Panc1 (cell line): ENCODE data around the gene C1QL2. TPM values are rescaled to one million over a fixed set of nuclear protein-coding genes. Genes with fewer than 3 reads are reported as not detected.

Source experiments
- ATAC-seq: fragments of 200-7000 bp; cut with Tn5 transposase; 2 replicates; pipeline ENCODE4 v1.9.1; 2020; ENCODE audit warnings: mild to moderate bottlenecking, moderate library complexity
- BruUV-seq: library from RNA; stranded (reverse); fragments of 400-500 nt; replicated peaks from 2 replicates; lab custom pipeline; 2021; lab: Mats Ljungman, UMichigan
- CTCF ChIA-PET: fragments of 300-600 bp; sonication (Branson Sonifier 250); formaldehyde crosslinking; loops from one replicate; lab custom pipeline; 2022; ENCODE audit warnings: antibody characterized with exemption; lab: Charles Lee
- POLR2A ChIA-PET: fragments of 300-600 bp; sonication (Branson Sonifier 250); formaldehyde crosslinking; loops from one replicate; lab custom pipeline; 2022; ENCODE audit warnings: antibody characterized with exemption; lab: Charles Lee
- DNase-seq: peaks from one replicate; pipeline ENCODE4 v3.0.0-alpha.2; 2010; ENCODE audit warnings: low read depth, low spot score
- H3K27ac ChIP-seq: 2 replicates; pipeline ENCODE4 v1.5.1; 2011; ENCODE audit warnings: mild to moderate bottlenecking, low read length, inconsistent platforms
- H3K27me3 ChIP-seq: fragments of 200-500 bp; sonication (Bioruptor generic); 2 replicates; pipeline ENCODE4 v1.6.0; 2014; ENCODE audit warnings: low read length, inconsistent platforms; ENCODE audit not compliant: control insufficient read depth, insufficient read depth
- H3K36me3 ChIP-seq: fragments of 200-500 bp; sonication (Bioruptor generic); 2 replicates; pipeline ENCODE4 v1.5.1; 2014; ENCODE audit warnings: inconsistent platforms, mild to moderate bottlenecking, low read length, moderate library complexity; ENCODE audit not compliant: control insufficient read depth, insufficient read depth
- H3K4me1 ChIP-seq: 2 replicates; pipeline ENCODE4 v1.5.1; 2011; ENCODE audit warnings: inconsistent platforms, mild to moderate bottlenecking, low read length, moderate library complexity; ENCODE audit not compliant: control insufficient read depth, insufficient read depth
- H3K4me3 ChIP-seq, 2 experiments: 2 replicates each; pipeline ENCODE4 v1.5.1; 2011 to 2012; ENCODE audit warnings: low read depth in 2 of 2, low read length in 2 of 2, mild to moderate bottlenecking in 2 of 2, inconsistent platforms in 1 of 2, moderate library complexity in 1 of 2
- H3K9me3 ChIP-seq: fragments of 200-500 bp; sonication (Bioruptor generic); 2 replicates; pipeline ENCODE4 v1.5.1; 2014; ENCODE audit warnings: low read depth, mild to moderate bottlenecking, inconsistent platforms, low read length, moderate library complexity; ENCODE audit not compliant: control insufficient read depth, insufficient read depth
- POLR2AphosphoS5 ChIP-seq: IDR thresholded peaks from 2 replicates; pipeline ENCODE4 v1.6.1; 2012; ENCODE audit warnings: mild to moderate bottlenecking, low read depth, low read length, moderate library complexity
- SIN3A ChIP-seq: IDR thresholded peaks from 2 replicates; pipeline ENCODE4 v1.6.1; 2012; ENCODE audit warnings: low read depth, mild to moderate bottlenecking, low read length, moderate library complexity, borderline replicate concordance; ENCODE audit not compliant: insufficient read depth
- TCF7L2 ChIP-seq: IDR thresholded peaks from 2 replicates; pipeline ENCODE4 v1.6.1; 2011; ENCODE audit warnings: mild to moderate bottlenecking, low read depth, low read length, inconsistent platforms
- in situ Hi-C: cut with HindIII; loops from 2 replicates; pipeline ENCODE4 v1.10.0; 2016; ENCODE audit warnings: low sequenced_read_pairs, low pct_unique_long_range_greater_than_20kb
- intact Hi-C: fragments of 100-400 bp; cut with micrococcal nuclease; formaldehyde crosslinking; loops from one replicate; pipeline ENCODE4 v1.10.0; 2022; ENCODE audit not compliant: unreplicated experiment
- total RNA-seq: library from RNA; stranded (reverse); gene quantifications from one replicate; pipeline ENCODE4 v1.2.1, GENCODE V29; 2021; ENCODE audit not compliant: unreplicated experiment
- TF ChIP-seq, protein P1 (sequence below), 2 experiments: IDR thresholded peaks; 2 replicates each; pipeline ENCODE4 v1.6.1; 2011 to 2012; ENCODE audit warnings: low read depth in 2 of 2, control low read depth in 1 of 2, low read length in 1 of 2, mild to moderate bottlenecking in 1 of 2, moderate library complexity in 1 of 2; ENCODE audit not compliant: insufficient read depth in 1 of 2
- TF ChIP-seq, protein P2 (sequence below): fragments of 450-650 bp; IDR thresholded peaks from 2 replicates; pipeline ENCODE4 v1.5.1; 2017; ENCODE audit warnings: mild to moderate bottlenecking

C1QL2 gene
- total RNA-seq, 1 experiment from 2014 or later, result not detected

DNA sequence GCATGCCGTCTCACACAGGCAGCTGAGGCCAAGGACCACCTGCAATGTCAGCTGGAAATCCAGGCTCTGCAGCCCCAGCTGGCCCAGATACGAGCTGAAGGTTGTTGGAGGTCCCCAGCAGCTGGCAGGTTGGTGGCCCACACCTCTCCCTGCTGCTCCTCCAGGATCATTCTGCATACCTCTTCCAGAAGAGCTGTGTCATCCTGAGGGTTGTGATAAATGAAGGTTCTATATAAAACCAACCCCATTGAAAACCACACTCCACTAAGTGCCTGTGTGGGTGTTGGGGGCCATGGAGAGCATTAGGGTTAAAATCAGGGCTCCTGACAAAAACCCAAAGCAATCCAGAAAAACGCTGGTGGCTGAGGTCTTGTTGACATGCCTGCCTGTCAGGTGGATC is 50.4 kb downstream of the C1QL2 start:
- intact Hi-C loops, result no loop called here

DNA sequence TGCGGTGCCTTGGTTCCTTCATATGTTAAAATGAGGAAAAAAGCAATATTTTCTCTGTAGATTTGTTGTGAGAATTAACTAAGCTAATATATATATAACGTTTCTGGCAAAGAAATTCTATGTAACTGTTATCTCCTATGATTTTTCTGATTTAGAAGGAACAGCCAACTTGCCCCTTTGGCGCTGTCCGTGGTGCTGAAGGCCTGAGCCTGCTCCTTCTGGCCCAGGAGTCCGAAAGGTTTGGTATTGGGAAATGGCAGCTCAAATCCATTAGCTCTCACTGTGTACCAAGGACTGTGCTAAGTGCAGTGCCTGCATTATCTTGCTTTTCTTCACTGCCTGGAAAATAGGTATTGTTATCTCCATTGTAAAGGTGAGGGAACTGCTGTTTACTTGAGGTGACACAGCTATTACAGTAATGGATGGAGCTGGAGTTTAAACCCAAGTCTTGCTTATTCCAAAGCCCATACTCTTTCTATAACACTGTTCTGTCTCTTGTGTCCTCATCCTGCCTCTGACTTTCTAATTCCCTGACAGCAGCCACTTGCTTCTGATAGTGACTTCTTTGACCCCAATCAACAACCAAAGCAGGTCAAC is 52.2 kb downstream of the C1QL2 start:
- Histone ChIP-seq H3K4me1 (no peaks in the 10 kb centered on the region), H3K4me3 (no peak overlapping the region), H3K27ac (no peak overlapping the region), H3K27me3 (no peaks in the 10 kb centered on the region), H3K9me3 (peaks cover 3% of the 10 kb centered on the region; the same call in 1 of the 2 replicates), H3K36me3 (no peaks in the 10 kb centered on the region)
- no peak for ATAC-seq
- intact Hi-C loops (no loop called here), in situ Hi-C loops (no loop called here)
- no peak for DNase-seq
- no peak for TF ChIP-seq POLR2AphosphoS5
- TF ChIP-seq, protein P1, sequence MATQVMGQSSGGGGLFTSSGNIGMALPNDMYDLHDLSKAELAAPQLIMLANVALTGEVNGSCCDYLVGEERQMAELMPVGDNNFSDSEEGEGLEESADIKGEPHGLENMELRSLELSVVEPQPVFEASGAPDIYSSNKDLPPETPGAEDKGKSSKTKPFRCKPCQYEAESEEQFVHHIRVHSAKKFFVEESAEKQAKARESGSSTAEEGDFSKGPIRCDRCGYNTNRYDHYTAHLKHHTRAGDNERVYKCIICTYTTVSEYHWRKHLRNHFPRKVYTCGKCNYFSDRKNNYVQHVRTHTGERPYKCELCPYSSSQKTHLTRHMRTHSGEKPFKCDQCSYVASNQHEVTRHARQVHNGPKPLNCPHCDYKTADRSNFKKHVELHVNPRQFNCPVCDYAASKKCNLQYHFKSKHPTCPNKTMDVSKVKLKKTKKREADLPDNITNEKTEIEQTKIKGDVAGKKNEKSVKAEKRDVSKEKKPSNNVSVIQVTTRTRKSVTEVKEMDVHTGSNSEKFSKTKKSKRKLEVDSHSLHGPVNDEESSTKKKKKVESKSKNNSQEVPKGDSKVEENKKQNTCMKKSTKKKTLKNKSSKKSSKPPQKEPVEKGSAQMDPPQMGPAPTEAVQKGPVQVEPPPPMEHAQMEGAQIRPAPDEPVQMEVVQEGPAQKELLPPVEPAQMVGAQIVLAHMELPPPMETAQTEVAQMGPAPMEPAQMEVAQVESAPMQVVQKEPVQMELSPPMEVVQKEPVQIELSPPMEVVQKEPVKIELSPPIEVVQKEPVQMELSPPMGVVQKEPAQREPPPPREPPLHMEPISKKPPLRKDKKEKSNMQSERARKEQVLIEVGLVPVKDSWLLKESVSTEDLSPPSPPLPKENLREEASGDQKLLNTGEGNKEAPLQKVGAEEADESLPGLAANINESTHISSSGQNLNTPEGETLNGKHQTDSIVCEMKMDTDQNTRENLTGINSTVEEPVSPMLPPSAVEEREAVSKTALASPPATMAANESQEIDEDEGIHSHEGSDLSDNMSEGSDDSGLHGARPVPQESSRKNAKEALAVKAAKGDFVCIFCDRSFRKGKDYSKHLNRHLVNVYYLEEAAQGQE (IDR thresholded peaks at IDR 0.05; ENCODE audit: insufficient read depth in 1 of 2, low read depth in 2 of 2, low read length in 1 of 2), result peak; percentile 92 to 94
- ChIA-PET CTCF (no interaction called here), POLR2A (no interaction called here)
- no TSS peak for BruUV-seq

More for the DNA sequence above, 50.4 kb downstream of the C1QL2 start:
- ChIA-PET POLR2A (no interaction called here), CTCF (no interaction called here)
- Histone ChIP-seq H3K9me3 (peaks cover 3% of the 10 kb centered on the region; the same call in 1 of the 2 replicates), H3K4me1 (no peaks in the 10 kb centered on the region), H3K27ac (no peak overlapping the region), H3K27me3 (no peaks in the 10 kb centered on the region), H3K4me3 (no peak overlapping the region), H3K36me3 (no peaks in the 10 kb centered on the region)
- in situ Hi-C loops, result no loop called here
- no TSS peak for BruUV-seq
- no peak for ATAC-seq
- TF ChIP-seq, protein P2, sequence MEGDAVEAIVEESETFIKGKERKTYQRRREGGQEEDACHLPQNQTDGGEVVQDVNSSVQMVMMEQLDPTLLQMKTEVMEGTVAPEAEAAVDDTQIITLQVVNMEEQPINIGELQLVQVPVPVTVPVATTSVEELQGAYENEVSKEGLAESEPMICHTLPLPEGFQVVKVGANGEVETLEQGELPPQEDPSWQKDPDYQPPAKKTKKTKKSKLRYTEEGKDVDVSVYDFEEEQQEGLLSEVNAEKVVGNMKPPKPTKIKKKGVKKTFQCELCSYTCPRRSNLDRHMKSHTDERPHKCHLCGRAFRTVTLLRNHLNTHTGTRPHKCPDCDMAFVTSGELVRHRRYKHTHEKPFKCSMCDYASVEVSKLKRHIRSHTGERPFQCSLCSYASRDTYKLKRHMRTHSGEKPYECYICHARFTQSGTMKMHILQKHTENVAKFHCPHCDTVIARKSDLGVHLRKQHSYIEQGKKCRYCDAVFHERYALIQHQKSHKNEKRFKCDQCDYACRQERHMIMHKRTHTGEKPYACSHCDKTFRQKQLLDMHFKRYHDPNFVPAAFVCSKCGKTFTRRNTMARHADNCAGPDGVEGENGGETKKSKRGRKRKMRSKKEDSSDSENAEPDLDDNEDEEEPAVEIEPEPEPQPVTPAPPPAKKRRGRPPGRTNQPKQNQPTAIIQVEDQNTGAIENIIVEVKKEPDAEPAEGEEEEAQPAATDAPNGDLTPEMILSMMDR, result no peak
- TF ChIP-seq POLR2AphosphoS5 (no peak), SIN3A (no peak), TCF7L2 (no peak)
- TF ChIP-seq, protein P1 (IDR thresholded peaks at IDR 0.05; ENCODE audit: insufficient read depth in 1 of 2, low read depth in 2 of 2, low read length in 1 of 2), result no peak
- DNase-seq, result no peak

Other genes starting within 250 kb of the C1QL2 start
- gene MARCO, start 216.6 kb downstream of the C1QL2 start, total RNA-seq, result 0.26 TPM
- 44.8 TPM for gene STEAP3, start 65.1 kb upstream of the C1QL2 start, total RNA-seq
- 22.7 TPM for gene C2orf76, start 208.1 kb upstream of the C1QL2 start, total RNA-seq
- gene DBI, start 208.2 kb upstream of the C1QL2 start, total RNA-seq, result 253 TPM